ENCODE data around the gene NT5DC4.
A peak's percentile ranks its signal among the peaks of the same experiment; 100 is the strongest.
"Not testable (repeated sequence)": the region's sequence is repeated elsewhere in the genome, so short reads cannot be mapped to it uniquely, and the experiment has no call there.

Gene NT5DC4

DNA sequence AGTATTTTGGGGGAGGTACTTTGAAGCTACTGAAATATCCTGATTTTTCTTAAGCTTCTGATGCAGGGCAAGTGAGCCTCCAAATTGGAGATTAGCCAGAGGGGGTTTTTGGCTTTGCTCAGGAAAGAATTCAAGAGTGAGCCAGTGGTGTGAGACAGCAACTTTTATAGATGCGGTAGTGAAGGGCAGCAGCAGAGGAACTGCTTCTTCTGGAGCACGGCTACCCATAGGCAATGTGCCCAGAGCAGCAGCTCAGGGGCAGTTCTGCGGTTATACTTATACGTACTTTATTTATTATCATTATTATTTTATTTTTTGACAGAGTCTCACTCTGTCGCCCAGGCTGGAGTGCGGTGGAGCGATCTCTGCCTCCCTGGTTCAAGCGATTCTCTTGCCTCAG is 19.8 kb upstream of the NT5DC4 start:
- peak; percentile 45 for DNase-seq

DNA sequence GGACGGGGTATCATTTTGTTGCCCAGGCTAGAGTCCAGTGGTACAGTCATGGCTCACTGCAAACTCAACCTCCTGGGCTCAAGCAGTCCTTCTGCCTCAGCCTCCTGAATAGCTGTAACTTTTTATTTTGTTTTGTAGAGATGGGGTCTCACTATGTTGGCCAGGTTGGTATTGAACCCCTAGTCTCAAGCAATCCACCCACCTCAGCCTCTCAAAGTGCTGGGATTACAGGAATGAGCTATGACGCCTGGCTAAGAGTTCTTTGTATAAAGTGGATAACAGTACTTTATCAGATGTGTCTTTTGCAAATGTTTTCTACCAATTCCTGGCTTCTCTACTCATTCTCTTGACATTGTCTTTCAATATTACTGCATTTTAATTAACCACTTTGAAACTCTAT is 17.1 kb upstream of the NT5DC4 start:
- no peak for DNase-seq

DNA sequence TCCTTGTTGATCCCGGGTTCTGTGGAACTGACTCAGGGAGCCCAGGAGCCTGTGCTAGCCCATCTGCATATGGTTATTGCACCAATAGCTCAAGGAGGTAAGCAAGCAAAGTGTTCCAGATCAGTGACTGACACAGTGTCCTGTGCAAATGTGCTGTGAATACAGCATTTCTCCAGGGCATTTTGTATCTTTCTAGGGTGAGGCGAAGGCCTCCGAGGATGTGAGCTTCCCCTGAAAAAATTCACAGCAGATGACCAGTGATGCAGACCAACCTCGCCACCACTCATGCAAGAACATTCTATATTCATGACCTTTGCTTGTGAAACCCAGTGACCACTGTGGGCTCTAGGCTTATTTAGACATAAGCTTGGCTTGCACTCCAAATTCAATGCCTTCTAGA is 15.2 kb upstream of the NT5DC4 start:
- DNase-seq = no peak

DNA sequence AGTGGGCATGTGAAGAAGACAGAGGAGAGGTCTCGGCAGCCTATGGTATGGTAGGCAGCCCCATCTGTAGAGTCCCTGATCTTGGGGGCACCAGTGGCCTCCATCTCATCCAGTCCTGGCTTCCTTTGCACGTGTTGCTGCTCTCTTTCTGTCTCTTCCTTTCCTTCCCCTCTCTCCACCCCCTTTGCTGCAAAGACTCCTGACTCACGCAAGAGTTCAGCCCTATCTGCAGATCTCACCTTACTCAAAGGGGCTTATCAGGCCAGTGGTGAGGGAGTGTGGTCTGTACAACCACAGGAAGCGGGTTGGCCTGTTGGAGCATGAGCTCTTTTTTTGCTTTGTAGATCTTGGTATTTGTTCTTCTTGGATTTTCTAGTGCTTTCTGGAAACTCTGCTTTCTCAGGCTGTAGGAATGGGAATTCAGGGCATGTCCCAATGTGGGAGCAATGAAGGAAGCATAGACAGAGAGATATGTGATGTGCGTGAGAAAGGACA is 14.6 kb upstream of the NT5DC4 start:
- peak; percentile 95 for DNase-seq

DNA sequence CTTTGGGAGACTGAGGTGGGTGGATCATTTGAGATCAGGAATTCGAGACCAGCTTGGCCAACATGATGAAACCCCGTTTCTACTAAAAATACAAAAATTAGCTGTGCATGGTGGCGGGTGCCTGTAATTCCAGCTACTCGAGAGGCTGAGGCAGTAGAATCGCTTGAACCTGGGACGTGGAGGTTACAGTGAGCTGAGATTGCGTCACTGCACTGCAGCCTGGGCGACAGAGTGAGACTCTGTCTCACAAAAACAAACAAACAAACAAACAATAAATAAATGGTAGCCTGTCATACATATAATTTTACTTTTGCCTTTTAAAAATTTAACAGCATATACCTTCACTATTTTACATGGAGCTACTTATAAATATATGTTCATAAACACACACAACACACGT is 13.9 kb upstream of the NT5DC4 start:
- DNase-seq = not testable (repeated sequence)

DNA sequence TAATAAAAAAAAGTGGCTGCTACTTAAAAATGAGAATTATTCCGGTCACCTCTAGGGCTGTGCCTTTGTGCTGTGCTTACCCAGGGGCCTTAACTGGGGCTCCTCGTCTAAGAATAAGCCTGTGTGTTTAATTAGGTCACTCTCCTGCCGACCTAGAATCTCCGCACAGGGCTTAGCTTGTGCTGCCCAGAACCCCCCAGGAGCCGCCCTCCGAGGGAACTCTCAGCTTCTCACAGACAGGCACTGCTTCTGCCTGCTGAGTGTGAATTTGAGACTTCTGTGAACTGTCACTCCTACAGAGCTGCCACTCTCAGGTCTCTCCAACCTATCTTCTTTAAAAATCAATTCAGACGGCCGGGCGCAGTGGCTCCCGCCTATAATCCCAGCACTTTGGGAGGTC is 11.9 kb upstream of the NT5DC4 start:
- no peak for DNase-seq

DNA sequence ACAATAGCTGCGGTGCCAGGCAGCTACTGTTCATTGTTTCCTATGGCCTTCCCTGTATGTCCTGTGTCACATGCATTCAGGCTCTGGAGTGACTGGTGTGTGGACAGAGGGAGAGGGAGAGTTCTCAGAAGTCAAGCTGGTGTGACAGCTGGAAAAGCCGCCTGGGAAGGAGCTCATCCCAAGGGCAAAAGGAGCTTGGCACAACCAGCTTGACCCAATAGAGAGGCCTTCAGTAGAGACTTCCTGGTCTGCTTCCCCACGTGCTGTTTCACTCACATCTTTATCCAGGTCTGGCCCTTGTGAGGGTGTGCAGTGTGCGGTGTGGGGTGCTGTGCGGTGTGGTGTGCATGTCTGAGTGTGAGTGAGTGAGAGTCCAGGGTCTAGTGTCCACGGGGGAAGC is 11.1 kb upstream of the NT5DC4 start:
- no peak for DNase-seq

DNA sequence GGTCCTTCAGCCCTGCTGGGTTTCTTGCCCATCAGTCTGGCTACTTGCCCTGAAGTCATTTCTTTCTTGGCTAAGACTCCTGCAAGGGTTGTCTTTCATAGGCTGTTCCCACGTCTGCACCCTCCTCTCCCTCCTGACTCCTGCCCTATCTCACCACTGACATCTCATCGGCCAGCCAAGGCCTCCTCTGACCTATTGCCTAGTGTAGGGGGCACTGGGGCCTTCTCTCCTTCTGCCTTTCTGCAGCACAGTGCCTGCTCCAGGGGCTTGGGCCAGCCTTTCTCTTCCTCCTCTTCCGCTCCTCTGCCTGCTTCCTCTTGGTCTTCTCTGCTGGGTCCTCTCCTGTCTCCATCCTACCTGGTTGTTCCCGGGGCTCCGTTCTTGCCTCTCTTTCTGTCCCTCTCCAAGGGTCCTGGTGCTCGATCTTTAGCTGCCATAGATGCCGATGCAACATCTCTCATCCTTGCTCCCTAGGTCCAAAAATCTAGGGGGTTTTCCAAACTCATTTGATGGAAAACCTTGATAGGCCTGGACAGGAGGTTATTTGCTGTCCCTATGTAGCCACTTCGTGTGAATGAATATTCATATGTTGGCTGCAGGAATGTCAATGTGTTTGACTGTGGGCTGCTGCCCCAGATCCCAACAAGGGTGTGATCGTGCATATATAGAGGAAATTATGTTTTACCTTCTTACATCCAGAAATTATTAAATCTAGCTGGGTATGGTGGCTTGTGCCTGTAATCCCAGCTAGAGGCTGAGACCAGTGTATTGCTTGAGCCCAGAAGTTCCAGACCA is 9.7 kb upstream of the NT5DC4 start:
- DNase-seq = no peak

DNA sequence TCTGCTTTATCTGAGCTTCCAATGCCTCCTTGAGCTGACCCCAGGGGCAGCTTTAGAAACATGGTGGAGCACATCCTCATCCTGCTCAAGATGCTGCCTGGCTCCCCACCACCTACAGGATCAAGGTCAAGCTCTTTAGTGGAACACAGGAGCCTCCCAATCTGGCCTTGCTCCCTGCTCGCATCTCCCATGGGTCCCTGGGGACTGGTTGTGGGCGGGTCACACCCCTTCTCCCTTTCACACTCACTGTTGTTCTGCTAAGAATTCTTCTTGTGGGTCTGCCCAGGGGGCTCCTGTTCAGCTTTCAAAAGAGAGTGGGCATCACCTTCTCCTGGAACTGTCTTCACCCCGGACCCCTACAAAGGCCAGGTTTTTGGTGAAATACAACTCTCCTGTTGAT is 8.4 kb upstream of the NT5DC4 start:
- DNase-seq = no peak

DNA sequence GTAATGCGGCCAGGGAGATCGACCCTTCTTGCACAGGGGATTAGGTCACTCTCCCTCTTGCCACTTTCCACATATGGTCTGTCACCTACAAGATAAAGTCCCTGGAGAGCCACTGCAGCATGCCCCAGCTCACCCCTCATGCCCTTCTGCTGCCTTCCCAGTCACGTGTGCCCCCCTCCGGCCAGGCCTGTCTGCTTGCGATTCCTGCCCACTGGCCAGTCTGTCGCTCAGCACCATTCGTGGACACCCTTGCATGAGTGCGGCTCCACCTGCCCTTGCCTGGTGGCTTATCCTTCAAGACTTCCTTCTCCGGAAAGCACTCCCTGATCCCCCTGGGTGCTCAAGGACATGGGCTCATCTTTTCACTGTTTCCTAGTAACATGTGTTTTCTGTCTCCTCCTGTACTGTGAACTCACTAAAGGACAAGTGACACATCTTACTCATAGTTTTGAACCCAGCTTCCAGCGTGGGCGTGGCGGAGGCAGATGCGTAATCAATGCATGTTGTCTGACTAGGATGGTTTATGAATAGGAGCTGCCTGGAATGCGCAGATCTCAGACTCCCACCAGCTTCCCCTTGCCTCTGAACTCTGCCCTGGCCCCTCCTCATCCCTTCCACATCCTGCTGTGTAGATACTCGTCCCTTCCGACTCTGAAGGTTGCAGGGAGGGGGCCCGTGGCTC is 7.8 kb upstream of the NT5DC4 start:
- DNase-seq = no peak

DNA sequence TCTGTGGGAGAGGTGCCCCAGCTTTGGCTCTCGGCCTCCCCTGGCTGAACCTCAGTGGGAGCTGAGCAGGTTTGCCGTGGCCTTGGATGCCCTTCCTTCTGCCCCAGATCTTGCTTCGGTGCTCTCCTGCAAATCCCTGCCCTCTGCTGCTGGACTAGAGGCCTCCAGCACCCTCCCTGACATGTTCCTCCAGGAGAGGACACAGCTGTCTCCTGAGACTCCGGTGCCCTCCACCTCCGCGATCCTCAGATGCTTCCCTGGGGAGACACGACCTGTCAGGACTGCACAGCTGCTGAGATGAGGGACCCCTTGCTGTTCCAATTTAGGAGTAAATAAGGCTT is 7.3 kb upstream of the NT5DC4 start:
- no peak for DNase-seq

DNA sequence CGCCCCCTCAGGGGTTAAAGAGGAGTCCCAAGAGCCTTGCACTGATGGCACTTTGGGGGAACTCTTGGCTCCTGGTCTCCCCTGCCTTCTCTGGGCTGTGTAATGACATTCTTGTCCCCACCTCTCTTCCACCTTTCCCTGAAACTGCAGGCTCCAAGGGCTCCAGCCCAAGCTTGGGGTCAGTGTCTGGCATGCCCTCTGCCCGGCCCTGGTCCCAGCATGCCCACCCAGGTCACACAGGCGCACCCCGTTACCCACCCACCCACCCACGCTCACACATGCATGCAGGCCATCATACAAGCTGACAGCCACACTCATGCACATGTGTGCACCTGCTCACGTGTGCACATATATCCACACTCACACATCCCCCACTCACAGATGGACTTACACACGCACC is 6.9 kb upstream of the NT5DC4 start:
- DNase-seq = no peak

DNA sequence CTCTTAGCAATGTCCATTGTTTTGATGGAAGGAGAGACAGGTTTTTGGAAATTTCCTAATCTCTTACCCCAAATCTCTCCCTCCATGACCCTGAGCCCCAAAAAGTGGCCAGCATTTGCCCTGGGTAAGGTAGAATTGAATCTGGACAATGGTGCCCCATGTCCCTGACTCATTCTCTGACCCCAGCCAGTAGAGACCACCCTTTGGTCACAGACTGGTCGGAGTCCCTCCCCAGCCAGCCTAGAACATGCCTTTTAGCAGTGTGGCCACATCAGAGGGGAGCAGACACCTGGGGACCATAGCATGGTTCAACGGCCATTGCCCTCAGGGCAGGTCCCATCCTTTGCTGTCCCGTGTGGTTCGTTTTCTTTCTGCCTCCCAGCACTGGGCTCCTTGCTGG is 6.5 kb upstream of the NT5DC4 start:
- no peak for DNase-seq

DNA sequence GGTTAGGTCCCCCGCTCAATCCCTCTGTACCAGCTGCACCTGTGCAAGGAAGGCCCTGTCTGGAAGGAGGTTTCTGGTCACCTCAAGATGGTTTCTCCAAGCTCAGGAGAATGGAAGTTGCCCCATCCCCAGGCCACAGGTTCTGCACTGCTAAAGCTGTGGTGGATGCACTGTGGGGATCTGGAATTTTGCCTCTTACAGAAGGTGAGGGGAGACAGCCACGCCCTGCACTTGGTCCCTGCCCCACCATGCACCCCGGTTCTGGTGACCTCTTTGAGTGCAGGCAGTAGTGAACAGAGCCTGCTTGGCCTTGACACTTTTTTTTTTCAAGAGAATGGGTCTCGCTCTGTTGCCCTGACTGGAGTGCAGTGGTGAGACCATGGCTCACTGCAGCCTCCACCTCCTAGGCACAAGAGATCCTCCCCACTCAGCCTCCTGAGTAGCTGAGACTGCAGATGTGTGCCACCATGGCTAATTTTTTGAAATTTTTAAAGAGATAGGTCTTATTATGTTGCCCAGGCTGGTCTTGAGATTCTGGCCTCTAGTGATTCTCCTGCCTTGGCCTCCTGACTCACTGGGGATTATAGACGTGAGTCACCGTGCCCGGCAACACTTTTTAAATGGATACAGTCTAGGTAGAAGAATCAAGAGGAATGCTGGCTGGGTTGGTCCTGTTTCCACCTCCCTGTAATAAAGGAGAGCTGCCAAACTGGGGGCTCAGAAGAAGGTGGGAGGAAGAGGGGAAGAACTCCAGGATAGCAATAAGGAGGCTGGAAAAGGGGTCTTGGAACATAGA is 5.8 kb upstream of the NT5DC4 start:
- DNase-seq = no peak

DNA sequence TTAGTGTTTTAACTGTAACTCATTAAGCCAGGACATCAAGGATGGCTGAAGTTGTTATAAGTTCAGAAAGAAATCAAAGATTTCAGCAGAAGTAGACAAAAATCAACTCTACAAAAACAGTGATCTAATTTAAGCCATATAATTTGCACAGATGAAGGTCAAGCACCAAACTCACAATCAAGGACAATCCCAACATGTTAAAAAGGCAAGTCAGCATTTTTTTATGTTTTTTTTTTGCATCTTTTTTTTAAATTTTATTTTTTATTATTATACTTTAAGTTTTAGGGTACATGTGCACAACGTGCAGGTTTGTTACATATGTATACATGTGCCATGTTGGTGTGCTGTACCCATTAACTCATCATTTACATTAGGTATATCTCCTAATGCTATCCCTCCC is 4.7 kb upstream of the NT5DC4 start:
- DNase-seq = not testable (repeated sequence)

DNA sequence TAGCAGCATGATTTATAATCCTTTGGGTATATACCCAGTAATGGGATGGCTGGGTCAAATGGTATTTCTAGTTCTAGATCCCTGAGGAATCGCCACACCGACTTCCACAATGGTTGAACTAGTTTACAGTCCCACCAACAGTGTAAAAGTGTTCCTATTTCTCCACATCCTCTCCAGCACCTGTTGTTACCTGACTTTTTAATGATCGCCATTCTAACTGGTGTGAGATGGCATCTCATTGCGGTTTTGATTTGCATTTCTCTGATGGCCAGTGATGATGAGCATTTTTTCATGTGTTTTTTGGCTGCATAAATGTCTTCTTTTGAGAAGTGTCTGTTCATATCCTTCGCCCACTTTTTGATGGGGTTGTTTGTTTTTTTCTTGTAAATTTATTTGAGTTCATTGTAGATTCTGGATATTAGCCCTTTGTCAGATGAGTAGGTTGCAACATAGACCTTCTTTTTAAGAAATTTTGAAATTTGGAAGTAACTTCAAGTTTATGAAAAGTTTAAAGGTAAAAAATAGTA is 3.9 kb upstream of the NT5DC4 start:
- not testable (repeated sequence) for DNase-seq

DNA sequence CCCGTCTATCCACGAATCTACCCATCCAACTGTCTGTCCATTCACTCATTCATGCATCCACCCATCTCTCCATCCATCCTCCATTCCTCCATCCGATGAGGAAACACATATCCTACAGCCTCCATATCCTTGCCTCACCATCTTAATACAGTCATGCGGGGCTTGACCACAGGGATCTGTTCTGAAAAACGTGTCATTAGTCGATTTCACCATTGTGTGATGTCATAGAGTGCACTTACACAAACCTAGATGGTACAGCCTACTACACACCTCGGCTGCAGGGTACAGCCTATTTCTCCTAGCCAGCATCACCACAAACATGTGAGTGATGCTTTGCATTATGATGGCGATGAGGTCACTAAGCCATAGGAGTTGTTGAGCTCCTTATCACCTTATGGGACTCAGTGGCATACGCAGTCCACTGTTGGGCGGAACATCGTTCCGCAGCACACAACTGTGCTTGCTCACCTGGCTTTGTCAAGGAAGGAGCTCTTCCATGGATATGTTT is 1.9 kb upstream of the NT5DC4 start:
- DNase-seq = no peak

DNA sequence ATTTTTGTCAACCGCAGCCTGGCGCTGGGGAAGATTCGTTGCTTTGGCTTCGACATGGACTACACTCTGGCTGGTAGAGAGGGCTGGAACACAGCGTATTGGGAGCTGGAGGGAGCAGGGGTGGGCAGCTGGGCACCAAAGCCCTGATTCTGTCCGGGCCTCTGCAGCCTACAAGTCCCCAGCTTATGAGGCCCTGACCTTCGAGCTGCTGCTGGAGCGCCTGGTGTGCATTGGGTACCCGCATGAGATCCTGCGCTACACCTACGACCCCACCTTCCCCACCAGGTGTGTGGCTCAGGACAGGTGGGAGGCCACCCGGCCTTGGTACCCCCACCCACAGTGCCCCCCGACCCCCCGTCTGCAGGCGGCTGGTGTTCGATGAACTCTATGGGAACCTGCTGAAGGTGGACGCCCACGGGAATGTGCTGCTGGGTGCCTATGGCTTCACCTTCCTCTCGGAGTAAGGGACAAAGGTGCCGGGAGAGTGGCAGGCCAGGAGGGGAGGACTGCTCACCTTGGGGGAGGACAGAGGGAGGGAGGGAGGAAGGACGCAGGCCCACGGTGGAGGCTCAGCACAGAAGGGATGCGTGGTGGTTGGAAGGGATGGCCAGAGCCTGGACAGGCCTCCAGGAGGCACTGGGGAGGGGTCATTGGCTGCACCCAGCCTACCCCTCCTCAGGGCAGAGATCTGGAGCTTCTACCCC is 1.2 kb downstream of the NT5DC4 start:
- DNase-seq = no peak

DNA sequence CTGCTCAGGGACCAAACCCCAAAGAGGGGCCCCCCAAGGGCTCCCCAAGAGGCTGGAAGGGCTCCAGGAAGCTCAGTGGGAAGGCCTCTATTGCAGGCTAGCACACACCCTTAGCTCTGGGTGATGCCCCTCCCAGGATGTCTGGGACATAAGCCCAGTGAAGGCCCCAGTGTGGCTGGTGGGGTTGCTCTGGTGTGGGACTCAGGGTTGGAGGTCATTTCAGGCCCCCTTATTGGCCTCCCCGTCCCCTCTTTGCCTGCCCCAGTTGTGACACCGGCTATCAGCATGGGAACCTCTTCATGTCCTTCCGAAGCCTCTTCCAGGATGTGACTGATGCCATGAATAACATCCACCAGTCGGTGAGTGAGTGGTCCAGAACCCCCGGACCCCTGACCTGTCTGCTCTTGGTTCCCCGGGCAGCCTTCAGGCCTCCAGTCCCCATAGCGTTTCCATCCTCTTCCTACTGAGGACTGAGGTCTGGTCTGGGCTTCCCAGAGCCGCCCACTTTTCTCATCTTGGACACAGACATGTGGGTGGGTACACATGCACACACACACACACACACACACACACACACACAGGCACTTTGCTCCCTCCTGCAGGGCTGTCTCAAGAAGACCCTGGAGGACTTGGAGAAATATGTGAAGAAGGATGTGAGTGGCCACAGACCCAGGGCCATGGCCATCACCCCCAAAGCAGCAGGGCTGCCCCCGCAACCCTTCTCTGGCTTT is 2.2 kb downstream of the NT5DC4 start:
- DNase-seq = no peak

DNA sequence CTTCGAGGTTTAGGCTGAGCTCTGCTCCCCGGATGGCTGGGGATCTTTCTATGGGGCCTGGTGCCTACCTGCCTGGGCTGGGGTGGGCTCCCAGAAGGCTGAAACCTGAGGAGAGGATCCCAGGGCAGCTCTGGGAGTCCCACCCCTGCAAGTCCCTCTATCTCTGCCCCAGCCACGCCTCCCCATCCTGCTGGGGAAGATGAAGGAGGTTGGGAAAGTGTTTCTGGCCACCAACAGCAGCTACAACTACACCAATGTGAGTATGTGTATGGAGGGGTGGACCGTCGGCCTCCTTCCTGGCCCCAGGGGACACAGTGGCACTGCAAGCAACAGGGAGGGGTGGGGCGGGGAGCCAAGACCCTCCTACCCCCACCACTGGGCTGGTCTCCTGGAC is 2.7 kb downstream of the NT5DC4 start:
- DNase-seq = no peak

DNA sequence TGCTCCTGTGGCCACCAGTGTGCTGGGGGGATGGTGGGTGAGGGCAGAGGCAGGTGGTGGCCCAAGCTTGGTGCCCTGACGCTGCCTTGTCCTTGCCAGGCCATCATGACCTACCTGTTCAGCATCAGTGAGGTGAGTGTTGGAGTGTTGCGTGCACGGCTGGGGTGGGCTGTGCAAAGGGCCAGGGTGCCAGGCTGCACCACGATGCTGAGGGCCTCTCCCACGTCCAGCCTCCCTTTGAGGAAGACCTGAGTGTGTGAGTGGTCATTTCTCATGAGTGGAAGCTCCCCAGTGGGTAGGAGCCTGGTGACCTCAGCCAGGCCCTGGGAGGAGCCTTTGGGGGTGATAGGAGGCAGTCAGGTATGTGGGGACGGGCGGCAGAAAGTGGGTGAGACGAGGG is 3.2 kb downstream of the NT5DC4 start:
- no peak for DNase-seq

Measured in GDM1 (cell line).